Vagina (tissue), 2 donors: ENCODE data around the gene POTEG. TPM values are rescaled to one million over a fixed set of nuclear protein-coding genes. Genes with fewer than 3 reads are reported as not detected.
"Not testable (repeated sequence)": the region's sequence is repeated elsewhere in the genome, so short reads cannot be mapped to it uniquely, and the experiment has no call there.

Source experiments
- DNase-seq, 2 donors: peaks; one replicate each; pipeline ENCODE4 v3.0.0-alpha.2; 2017; ENCODE audit errors: extremely low spot score in 2 of 2
- H3K27ac ChIP-seq: fragments of 200-600 bp; sonication (generic); one replicate; pipeline ENCODE4 v1.5.1; 2019
- H3K27me3 ChIP-seq: fragments of 200-600 bp; sonication (generic); one replicate; pipeline ENCODE4 v1.5.1; 2019
- H3K36me3 ChIP-seq, 2 donors: fragments of 200-600 bp; sonication (generic); one replicate each; pipeline ENCODE4 v1.5.1; 2017 to 2019
- H3K4me1 ChIP-seq: fragments of 200-600 bp; sonication (generic); one replicate; pipeline ENCODE4 v1.5.1; 2019
- H3K4me3 ChIP-seq, 2 donors: fragments of 200-600 bp; sonication (generic); 1 replicate in 1 of 2; 2 replicates in 1 of 2; pipeline ENCODE4 v1.5.1; 2016 to 2019
- H3K9me3 ChIP-seq: fragments of 200-600 bp; sonication (generic); one replicate; pipeline ENCODE4 v1.5.1; 2019
- intact Hi-C: fragments of 100-400 bp; cut with DNase I; formaldehyde crosslinking; loops from one replicate; pipeline ENCODE4 v1.15.1; 2023
- total RNA-seq: library from RNA; depleted of rRNA; stranded (reverse); fragments of >200 nt; gene quantifications from one replicate; pipeline ENCODE4 v1.2.3, GENCODE V29; 2016

The POTEG gene
- not detected for total RNA-seq

DNA sequence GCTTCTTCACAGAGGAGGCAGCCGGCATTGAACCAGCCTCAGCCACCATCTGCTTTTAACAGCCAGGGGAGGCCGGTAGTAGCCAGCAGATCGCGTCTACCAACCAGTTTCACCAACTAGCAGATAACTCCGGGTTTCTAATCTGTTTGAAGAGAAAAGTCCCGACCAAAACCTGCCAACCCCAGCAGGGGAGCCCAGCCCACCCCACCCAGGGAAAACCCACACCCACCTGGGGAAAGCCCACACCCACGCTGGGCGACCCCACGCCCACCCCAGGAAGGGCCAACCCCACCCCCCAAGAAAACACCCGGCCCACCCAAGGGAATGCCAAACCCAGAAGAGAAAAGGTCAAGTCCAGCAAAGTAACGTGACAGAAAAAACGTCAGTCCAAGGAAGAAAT is at the start of gene POTEG:
Gene POTEG, minus strand, starts transcription at position 101 of the 400 bp plus-strand sequence. Its CDS starts 52 bp downstream, at position 49.
- DNase-seq, H3K27me3 ChIP-seq, H3K36me3 ChIP-seq, H3K4me3 ChIP-seq, intact Hi-C loops, H3K4me1 ChIP-seq, H3K27ac ChIP-seq, H3K9me3 ChIP-seq: not testable (repeated sequence)

DNA sequence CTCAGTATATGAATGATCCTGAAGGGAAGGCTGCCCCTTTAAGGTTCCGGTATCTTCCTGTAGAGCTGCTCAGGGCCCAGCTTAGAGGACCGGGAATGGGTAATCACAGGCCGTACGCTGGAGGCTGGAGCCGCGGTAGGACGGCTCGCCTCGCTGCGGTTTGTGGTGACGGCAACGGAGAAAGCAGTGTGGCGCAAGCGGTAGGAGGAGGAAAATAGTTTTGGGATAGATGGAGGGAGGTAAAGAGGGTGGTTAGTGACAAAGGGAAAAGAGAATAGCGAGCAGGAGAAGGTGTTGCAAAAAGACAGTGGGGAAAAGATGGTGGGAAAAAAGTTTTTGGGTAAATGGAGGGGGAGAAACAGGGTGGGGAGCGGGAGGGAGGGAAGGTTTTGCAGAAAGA is 48.0 kb upstream of the POTEG start:
- H3K36me3 ChIP-seq, H3K4me3 ChIP-seq, DNase-seq, H3K27ac ChIP-seq, H3K9me3 ChIP-seq, intact Hi-C loops, H3K27me3 ChIP-seq, H3K4me1 ChIP-seq: not testable (repeated sequence)

GRCh38 chr14:19481421-19481820 is 47.3 kb upstream of the POTEG start:
- H3K27ac ChIP-seq, H3K36me3 ChIP-seq, H3K27me3 ChIP-seq, H3K4me1 ChIP-seq, H3K9me3 ChIP-seq, DNase-seq, H3K4me3 ChIP-seq, intact Hi-C loops: not testable (repeated sequence)

GRCh38 chr14:19480491-19480890 is 46.4 kb upstream of the POTEG start:
- DNase-seq, H3K27me3 ChIP-seq, intact Hi-C loops, H3K4me1 ChIP-seq, H3K9me3 ChIP-seq, H3K4me3 ChIP-seq, H3K27ac ChIP-seq, H3K36me3 ChIP-seq: not testable (repeated sequence)

- H3K4me1 ChIP-seq, H3K27me3 ChIP-seq, intact Hi-C loops, H3K9me3 ChIP-seq, DNase-seq, H3K4me3 ChIP-seq, H3K27ac ChIP-seq, H3K36me3 ChIP-seq: not testable (repeated sequence)
Observed at GRCh38 chr14:19445761-19446160, 11.6 kb upstream of the POTEG start.

GRCh38 chr14:19439826-19440225 is 5.7 kb upstream of the POTEG start:
- DNase-seq, H3K4me1 ChIP-seq, H3K36me3 ChIP-seq, H3K27me3 ChIP-seq, H3K9me3 ChIP-seq, H3K27ac ChIP-seq, H3K4me3 ChIP-seq, intact Hi-C loops: not testable (repeated sequence)

DNA sequence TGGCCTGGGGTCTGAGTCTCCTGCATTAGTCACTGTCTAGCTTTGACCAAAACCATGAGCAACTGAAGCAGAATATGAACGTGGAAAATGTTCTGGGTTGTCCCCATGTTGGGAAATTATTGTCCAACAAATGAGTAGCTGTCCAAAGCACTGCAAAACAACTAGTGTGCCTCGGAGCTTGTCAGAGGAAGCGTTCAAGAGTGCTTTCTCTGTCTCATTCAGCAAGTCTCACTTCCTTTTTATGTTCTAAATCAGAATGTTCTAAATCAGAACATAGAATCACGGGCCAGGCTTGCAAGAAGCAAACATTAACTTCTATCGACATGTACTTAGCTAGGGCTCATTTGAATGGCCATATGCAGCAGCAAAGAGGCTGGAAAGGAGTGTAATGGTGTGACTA is 5.1 kb upstream of the POTEG start:
- H3K9me3 ChIP-seq, DNase-seq, H3K4me3 ChIP-seq, H3K27me3 ChIP-seq, H3K36me3 ChIP-seq, H3K4me1 ChIP-seq, intact Hi-C loops, H3K27ac ChIP-seq: not testable (repeated sequence)

DNA sequence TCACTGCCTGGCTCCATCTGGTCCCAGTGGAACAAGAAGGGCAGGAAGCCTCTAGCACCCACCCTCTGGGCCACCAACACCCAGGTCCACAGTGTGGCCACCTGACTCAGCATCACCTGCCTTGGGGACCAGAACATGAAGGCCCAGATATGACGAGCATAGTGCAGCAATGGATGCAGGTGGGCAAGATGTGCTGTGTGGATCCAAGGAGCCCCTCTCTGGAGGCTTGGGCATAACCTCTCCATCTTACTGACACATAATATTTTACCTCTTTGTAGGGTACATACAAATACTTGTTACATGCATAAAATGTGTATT is 2.9 kb upstream of the POTEG start:
- H3K4me3 ChIP-seq, H3K36me3 ChIP-seq, H3K9me3 ChIP-seq, H3K4me1 ChIP-seq, DNase-seq, H3K27me3 ChIP-seq, H3K27ac ChIP-seq, intact Hi-C loops: not testable (repeated sequence)

DNA sequence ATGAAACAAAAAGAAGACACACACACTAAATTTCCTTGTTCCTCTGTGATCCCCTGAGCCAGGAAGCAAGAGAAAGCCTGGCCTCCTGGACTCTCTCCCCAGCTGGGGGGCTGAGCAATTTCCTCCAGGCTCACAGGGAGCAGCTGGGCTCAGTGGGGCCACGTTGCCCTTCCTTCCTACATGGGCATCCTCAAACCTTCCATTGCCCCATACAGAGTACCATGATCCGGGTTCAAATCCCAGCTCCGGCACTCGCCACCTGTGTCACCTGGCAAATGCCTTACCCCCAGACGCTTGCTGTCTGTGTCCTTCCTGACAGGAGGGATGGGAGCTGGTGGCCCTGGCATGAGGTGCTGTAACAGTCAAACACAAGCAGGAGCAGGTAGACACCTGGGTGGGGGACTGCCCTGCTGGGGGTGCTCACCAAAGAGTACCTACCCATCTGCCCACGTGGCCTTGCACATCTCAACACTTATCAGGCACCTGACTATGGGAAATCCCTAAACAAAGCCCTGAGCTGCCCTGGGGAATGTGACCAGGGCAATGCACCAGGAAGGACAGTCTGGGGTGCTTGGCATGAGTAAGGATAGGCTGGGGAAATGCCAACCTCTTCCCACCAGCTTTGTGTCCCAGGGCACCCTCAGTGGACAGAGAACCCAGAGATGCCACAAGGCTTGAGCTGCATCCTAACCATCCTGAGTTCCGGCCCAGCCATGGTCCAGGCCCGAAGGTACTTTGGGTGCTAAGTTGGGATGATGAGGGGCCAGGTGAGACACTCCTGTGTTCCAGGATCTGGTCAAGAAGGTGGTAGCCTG is 2.4 kb upstream of the POTEG start:
- H3K4me3 ChIP-seq, H3K9me3 ChIP-seq, H3K27ac ChIP-seq, H3K36me3 ChIP-seq, H3K4me1 ChIP-seq, DNase-seq, H3K27me3 ChIP-seq, intact Hi-C loops: not testable (repeated sequence)

- H3K36me3 ChIP-seq, intact Hi-C loops, H3K9me3 ChIP-seq, H3K27me3 ChIP-seq, H3K4me1 ChIP-seq, DNase-seq, H3K27ac ChIP-seq, H3K4me3 ChIP-seq: not testable (repeated sequence)
Observed at GRCh38 chr14:19435852-19436251, 1.7 kb upstream of the POTEG start.

DNA sequence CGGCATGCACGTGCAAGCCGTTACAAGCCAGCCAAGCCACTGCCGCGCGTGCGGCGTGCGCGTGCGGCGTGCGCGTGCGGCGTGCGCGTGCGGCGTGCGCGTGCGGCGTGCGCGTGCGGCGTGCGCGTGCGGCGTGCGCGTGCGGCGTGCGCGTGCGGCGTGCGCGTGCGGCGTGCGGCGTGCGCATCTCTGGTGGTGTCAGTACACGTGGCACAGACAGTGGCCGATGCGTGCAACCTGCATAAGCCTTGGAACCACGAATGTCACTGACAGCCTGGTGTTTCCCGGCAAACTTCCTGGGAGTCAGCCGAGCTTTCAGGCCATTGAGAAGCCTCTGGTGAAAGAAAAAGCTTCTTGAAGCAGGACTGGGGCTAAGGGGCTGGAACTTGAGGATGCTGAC is 750 bp upstream of the POTEG start:
- intact Hi-C loops, result not testable (repeated sequence)

DNA sequence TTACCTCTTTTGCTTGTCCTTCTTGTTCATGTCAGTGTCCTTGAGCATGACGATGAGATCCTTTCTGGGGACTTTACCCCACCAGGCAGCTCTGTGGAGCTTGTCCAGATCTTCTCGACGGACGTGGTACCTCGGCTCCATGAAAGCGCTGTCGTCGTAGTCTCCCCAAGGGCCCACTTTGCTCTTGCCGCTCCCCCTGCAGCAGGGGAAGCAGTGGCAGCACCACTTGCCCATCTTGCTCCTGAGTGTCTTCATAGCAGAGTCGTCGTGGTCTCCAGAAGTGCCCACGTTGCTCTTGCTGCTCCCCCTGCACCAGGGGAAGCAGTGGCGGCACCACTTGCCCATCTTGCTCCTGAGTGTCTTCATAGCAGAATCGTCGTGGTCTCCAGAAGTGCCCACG is 376 bp downstream of the POTEG start:
- H3K27ac ChIP-seq, intact Hi-C loops, DNase-seq, H3K27me3 ChIP-seq, H3K4me1 ChIP-seq, H3K4me3 ChIP-seq, H3K36me3 ChIP-seq, H3K9me3 ChIP-seq: not testable (repeated sequence)

More for the DNA sequence above, 750 bp upstream of the POTEG start:
- H3K36me3 ChIP-seq, H3K9me3 ChIP-seq, DNase-seq, H3K4me1 ChIP-seq, H3K27ac ChIP-seq, H3K4me3 ChIP-seq, H3K27me3 ChIP-seq: not testable (repeated sequence)

DNA sequence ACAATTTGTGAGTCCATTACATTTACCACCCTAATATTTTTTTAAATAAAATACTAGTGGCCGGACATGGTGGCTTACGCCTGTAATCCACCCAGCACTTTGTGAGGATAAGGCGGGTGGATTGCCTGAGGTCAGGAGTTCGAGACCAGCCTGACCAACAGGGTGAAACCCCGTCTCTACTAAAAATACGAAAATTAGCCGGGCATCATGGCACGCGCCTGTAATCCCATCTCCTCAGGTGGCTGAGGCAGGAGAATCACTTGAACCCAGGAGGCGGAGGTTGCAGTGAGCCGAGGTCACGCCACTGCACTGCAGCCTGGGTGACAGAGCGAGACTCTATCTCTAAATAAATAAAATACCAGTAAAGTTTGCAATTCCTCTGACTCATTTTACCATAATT is 25.6 kb downstream of the POTEG start:
- H3K27me3 ChIP-seq, H3K36me3 ChIP-seq, DNase-seq, H3K9me3 ChIP-seq, H3K27ac ChIP-seq, intact Hi-C loops, H3K4me3 ChIP-seq, H3K4me1 ChIP-seq: not testable (repeated sequence)

GRCh38 chr14:19402097-19402496 is 32.0 kb downstream of the POTEG start:
- not testable (repeated sequence) for H3K4me3 ChIP-seq, DNase-seq

More at GRCh38 chr14:19402097-19402496, 32.0 kb downstream of the POTEG start:
- H3K36me3 ChIP-seq, H3K27me3 ChIP-seq, H3K4me1 ChIP-seq, H3K9me3 ChIP-seq, intact Hi-C loops, H3K27ac ChIP-seq: not testable (repeated sequence)
